Nephron (organoid): Measurements from ENCODE around the gene NEURL1.

Experiments used
- H3K27ac Mint-ChIP-seq, 3 experiments: 2 replicates each; pipeline ENCODE4 v1.8.0; 2020; ENCODE audit warnings: mixed read lengths in 3 of 3, mild to moderate bottlenecking in 2 of 3, moderate library complexity in 1 of 3
- H3K27me3 Mint-ChIP-seq: 2 replicates; pipeline ENCODE4 v1.8.0; 2021; ENCODE audit warnings: low read depth, mild to moderate bottlenecking, moderate library complexity, mixed read lengths
- H3K36me3 Mint-ChIP-seq: 2 replicates; pipeline ENCODE4 v1.8.0; 2020; ENCODE audit warnings: low read depth, mixed read lengths
- H3K4me1 Mint-ChIP-seq: 2 replicates; pipeline ENCODE4 v1.8.0; 2020; ENCODE audit warnings: mixed read lengths
- H3K4me3 Mint-ChIP-seq, 3 experiments: 2 replicates each; pipeline ENCODE4 v1.8.0; 2020; ENCODE audit warnings: mild to moderate bottlenecking in 3 of 3, mixed read lengths in 3 of 3, moderate library complexity in 2 of 3
- H3K9me3 Mint-ChIP-seq: 2 replicates; pipeline ENCODE4 v1.8.0; 2020; ENCODE audit warnings: mixed read lengths
- CTCF ChIP-seq, 3 experiments: fragments of 200-600 bp; sonication (generic); IDR thresholded peaks; one replicate each; pipeline ENCODE4 v1.5.0; 2021; ENCODE audit warnings: antibody characterized with exemption in 3 of 3; ENCODE audit not compliant: unreplicated experiment in 3 of 3

NEURL1 gene

DNA sequence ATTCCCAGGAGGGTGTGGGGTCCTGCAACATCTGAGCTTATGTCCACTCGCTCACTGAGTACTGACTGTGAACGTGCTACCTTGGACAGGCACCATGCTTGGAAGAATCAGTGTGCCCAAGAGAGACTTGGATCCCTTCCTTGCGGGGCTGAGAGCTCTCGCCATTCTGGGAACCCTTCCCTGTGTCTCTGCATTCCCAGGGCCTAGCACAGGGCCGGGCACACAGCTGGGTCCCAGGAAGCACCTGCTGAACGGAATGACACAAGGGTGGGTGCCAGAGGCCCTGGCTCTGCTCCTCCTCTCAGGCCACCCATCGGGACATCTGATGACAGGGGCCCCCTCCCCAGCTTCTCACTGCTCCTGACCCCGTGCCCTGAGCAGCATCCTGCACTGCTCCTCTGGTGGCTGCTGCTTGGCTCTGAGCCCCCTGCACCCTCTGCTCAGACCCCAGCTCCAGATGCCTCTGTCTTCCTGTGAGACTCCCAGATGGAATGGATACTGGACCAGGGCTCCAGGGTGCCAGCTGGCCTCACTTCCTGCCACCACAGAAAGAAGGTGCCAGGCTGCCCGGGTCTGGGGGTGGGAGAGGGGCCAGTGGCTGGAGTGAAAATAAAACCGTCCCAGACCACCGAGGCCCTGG, 129.6 kb downstream of the NEURL1 start:
- H3K9me3 Mint-ChIP-seq = no peaks in the 10 kb centered on the region
- peaks cover 24% of the 10 kb centered on the region for H3K36me3 Mint-ChIP-seq
- no peak overlapping the region for H3K4me3 Mint-ChIP-seq
- H3K27ac Mint-ChIP-seq = no peak overlapping the region
- H3K27me3 Mint-ChIP-seq = no peaks in the 10 kb centered on the region
- TF ChIP-seq CTCF (IDR thresholded peaks at IDR 0.05; ENCODE audit: unreplicated experiment in 3 of 3) = no peak
- H3K4me1 Mint-ChIP-seq = peaks cover 16% of the 10 kb centered on the region

- H3K27me3 Mint-ChIP-seq = no peaks in the 10 kb centered on the region
These were observed 132.7 kb downstream of the NEURL1 start for GRCh38 chr10:103626178-103626577.

GRCh38 chr10:103627111-103627892, 133.8 kb downstream of the NEURL1 start:
- Mint-ChIP-seq H3K27me3 (no peaks in the 10 kb centered on the region), H3K9me3 (no peaks in the 10 kb centered on the region), H3K36me3 (peaks cover 22% of the 10 kb centered on the region), H3K4me1 (no peaks in the 10 kb centered on the region), H3K4me3 (no peak overlapping the region), H3K27ac (no peak overlapping the region)
- no peak for TF ChIP-seq CTCF (IDR thresholded peaks at IDR 0.05; ENCODE audit: unreplicated experiment in 3 of 3)

More at GRCh38 chr10:103626178-103626577, 132.7 kb downstream of the NEURL1 start:
- Mint-ChIP-seq H3K4me1 (no peaks in the 10 kb centered on the region), H3K27ac (no peak overlapping the region), H3K36me3 (peaks cover 22% of the 10 kb centered on the region), H3K4me3 (no peak overlapping the region), H3K9me3 (no peaks in the 10 kb centered on the region)
- no peak for TF ChIP-seq CTCF (IDR thresholded peaks at IDR 0.05; ENCODE audit: unreplicated experiment in 3 of 3)

- H3K4me3 Mint-ChIP-seq = no peak overlapping the region
- no peak overlapping the region for H3K27ac Mint-ChIP-seq
- no peaks in the 10 kb centered on the region for H3K9me3 Mint-ChIP-seq
- H3K4me1 Mint-ChIP-seq = no peaks in the 10 kb centered on the region
- TF ChIP-seq CTCF (IDR thresholded peaks at IDR 0.05; ENCODE audit: unreplicated experiment in 3 of 3) = no peak
- H3K27me3 Mint-ChIP-seq = no peaks in the 10 kb centered on the region
- peaks cover 22% of the 10 kb centered on the region for H3K36me3 Mint-ChIP-seq
These were observed 134.4 kb downstream of the NEURL1 start for GRCh38 chr10:103627893-103628292.

DNA sequence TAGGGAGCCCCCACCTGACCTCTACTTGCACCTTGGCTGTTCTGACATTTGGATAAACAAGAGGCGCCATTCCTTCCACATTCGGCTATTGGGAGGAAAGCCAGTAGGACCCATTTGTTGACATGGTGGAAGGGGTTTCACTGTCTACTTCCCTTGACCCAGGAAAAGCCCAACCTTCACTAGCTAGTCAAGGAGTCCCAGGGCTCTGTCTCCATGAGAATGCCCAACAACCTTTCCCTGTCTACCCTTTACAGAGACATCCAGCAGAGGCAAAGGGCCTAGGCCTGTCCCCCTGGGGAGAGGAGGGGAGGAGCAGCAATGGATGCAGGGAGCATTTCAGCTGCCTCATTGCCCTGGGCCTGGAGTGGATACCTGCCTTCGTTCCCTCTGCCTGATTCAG, 136.1 kb downstream of the NEURL1 start:
- Mint-ChIP-seq H3K27ac (no peak overlapping the region), H3K27me3 (no peaks in the 10 kb centered on the region), H3K4me3 (no peak overlapping the region), H3K9me3 (no peaks in the 10 kb centered on the region), H3K36me3 (peaks cover 18% of the 10 kb centered on the region), H3K4me1 (peaks cover 2% of the 10 kb centered on the region)
- no peak for TF ChIP-seq CTCF (IDR thresholded peaks at IDR 0.05; ENCODE audit: unreplicated experiment in 3 of 3)
